ENCODE measurements around the gene TMEM17. TPM values are rescaled to one million over a fixed set of nuclear protein-coding genes. Genes with fewer than 3 reads are reported as not detected.

TMEM17 gene
- polyA plus RNA-seq, 1 of the 3 experiments (the other 2 are of a cell fraction): 5.5 TPM

DNA sequence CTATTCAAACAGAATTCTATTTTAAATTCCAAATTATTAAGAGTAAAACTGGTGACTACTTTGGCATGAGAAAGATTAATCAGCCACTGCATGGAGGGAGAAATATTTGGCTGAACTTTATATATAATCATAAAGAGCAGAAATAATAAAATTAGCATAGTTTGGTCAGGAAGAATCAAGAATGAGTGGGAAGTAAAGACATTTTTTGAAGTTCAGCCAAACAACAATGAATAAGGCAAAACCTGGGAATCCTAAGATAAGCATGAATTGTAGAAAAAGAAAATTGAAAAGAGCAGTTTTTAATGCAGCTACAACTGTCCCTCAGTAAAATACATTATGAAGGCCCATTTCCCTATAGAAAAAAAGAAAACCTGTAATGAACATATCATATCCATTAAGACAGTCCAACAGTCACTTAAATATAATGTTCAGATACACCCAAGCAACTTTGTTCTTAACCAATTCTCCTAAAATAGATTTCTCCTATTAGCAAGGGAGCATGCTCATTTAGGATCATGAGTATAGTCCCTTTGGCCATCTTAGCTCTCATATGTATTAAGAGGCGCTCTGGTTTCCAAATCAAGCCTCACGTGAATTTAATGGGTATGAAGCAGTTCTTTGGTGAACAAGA lies 6.5 kb downstream of the TMEM17 start:
- H3K4me3 ChIP-seq (ENCODE audit: low read depth in 2 of 2, low read length in 1 of 2): no peak overlapping the region
- peaks cover 23% of the 10 kb centered on the region for H3F3A ChIP-seq (replicated peaks; ENCODE audit: insufficient read depth)
- CTCF ChIA-PET: interaction anchor here (1.2 kb wide), 1 partner anchor 15 kb away, joined by 3 read pairs; no protein-coding TSS in a partner anchor
- H3K9me2 ChIP-seq: no peaks in the 10 kb centered on the region
- peak overlapping the region; percentile 28 to 37; a peak in 3 of 4 replicates for H3K27ac ChIP-seq (ENCODE audit: low read depth in 2 of 2, low read length in 1 of 2)
- 92% methylated on average over 2 of the region's 2 CpGs for WGBS (ENCODE audit: low lambda C conversion rate)
- no peaks in the 10 kb centered on the region for H3K9me3 ChIP-seq
- H3K27me3 ChIP-seq (ENCODE audit: insufficient read depth): no peaks in the 10 kb centered on the region
- TF ChIP-seq, protein P1, sequence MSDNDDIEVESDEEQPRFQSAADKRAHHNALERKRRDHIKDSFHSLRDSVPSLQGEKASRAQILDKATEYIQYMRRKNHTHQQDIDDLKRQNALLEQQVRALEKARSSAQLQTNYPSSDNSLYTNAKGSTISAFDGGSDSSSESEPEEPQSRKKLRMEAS (IDR thresholded peaks at IDR 0.05; ENCODE audit: low read depth): no peak
- TF ChIP-seq NFIC (IDR thresholded peaks at IDR 0.05; ENCODE audit: borderline replicate concordance): peak; percentile 35; the same call in 1 of the 2 replicates
- TF ChIP-seq SMC3 (IDR thresholded peaks at IDR 0.05; ENCODE audit: low read depth, low read length): no peak
- 0 out of 2 replicates have a peak overlapping the region, but pooled peaks have one; percentile 45 for H2AFZ ChIP-seq (ENCODE audit: low read depth)
- H3K79me2 ChIP-seq (ENCODE audit: insufficient read depth): no peaks in the 10 kb centered on the region
- H4K20me1 ChIP-seq (ENCODE audit: insufficient read depth): no peaks in the 10 kb centered on the region
- no peak overlapping the region for H3K9ac ChIP-seq
- peaks cover 0 to 2% of the 10 kb centered on the region in 2 experiments for H3K36me3 ChIP-seq (replicated peaks in 1 of 2; ENCODE audit: control insufficient read depth in 1 of 2, insufficient read depth in 2 of 2, low read length in 1 of 2)
- POLR2A ChIA-PET: no interaction called here
- no peak overlapping the region for H3K4me2 ChIP-seq
- DNase-seq: no peak
- H3K4me1 ChIP-seq (ENCODE audit: control insufficient read depth in 1 of 2, insufficient read depth in 2 of 2, low read depth in 1 of 2, low read length in 1 of 2): peaks cover 0 to 19% of the 10 kb centered on the region in 2 experiments; a peak in 2 of 4 replicates

DNA sequence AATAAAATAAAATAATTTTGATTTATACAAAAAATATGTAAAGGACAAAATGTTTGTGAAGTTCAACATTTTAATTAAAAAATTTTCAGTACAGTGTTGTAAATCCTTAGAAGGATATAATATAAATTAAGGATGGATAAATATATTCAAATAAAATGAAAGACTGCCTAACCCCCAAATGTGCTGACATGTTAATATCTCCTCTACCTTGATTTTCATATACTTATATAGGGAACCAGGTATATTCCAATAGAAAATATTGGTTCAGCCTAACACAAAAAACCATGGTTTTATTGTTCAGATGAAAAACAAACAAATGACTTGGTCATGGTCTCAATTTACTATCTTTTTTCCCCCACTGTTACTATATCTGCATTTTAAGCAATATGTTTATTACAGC lies 7.3 kb downstream of the TMEM17 start:
- Histone ChIP-seq H3K36me3 (replicated peaks in 1 of 2; ENCODE audit: control insufficient read depth in 1 of 2, insufficient read depth in 2 of 2, low read length in 1 of 2) (peaks cover 0 to 2% of the 10 kb centered on the region in 2 experiments), H3K4me2 (no peak overlapping the region), H3K27ac (ENCODE audit: low read depth in 2 of 2, low read length in 1 of 2) (peak overlapping the region in 1 of 2 experiments; percentile 37; a peak in 2 of 4 replicates), H3K9ac (no peak overlapping the region), H3K9me2 (no peaks in the 10 kb centered on the region), H3K27me3 (ENCODE audit: insufficient read depth) (no peaks in the 10 kb centered on the region), H3F3A (replicated peaks; ENCODE audit: insufficient read depth) (peaks cover 15% of the 10 kb centered on the region), H3K9me3 (no peaks in the 10 kb centered on the region), H3K4me3 (ENCODE audit: low read depth in 2 of 2, low read length in 1 of 2) (no peak overlapping the region), H4K20me1 (ENCODE audit: insufficient read depth) (no peaks in the 10 kb centered on the region), H3K79me2 (ENCODE audit: insufficient read depth) (no peaks in the 10 kb centered on the region), H3K4me1 (ENCODE audit: control insufficient read depth in 1 of 2, insufficient read depth in 2 of 2, low read depth in 1 of 2, low read length in 1 of 2) (peaks cover 0 to 19% of the 10 kb centered on the region in 2 experiments; a peak in 2 of 4 replicates), H2AFZ (ENCODE audit: low read depth) (no peak overlapping the region)
- CTCF ChIA-PET: no interaction called here
- no peak for TF ChIP-seq YY1 (IDR thresholded peaks at IDR 0.05; ENCODE audit: low read depth)
- TF ChIP-seq, protein P2, sequence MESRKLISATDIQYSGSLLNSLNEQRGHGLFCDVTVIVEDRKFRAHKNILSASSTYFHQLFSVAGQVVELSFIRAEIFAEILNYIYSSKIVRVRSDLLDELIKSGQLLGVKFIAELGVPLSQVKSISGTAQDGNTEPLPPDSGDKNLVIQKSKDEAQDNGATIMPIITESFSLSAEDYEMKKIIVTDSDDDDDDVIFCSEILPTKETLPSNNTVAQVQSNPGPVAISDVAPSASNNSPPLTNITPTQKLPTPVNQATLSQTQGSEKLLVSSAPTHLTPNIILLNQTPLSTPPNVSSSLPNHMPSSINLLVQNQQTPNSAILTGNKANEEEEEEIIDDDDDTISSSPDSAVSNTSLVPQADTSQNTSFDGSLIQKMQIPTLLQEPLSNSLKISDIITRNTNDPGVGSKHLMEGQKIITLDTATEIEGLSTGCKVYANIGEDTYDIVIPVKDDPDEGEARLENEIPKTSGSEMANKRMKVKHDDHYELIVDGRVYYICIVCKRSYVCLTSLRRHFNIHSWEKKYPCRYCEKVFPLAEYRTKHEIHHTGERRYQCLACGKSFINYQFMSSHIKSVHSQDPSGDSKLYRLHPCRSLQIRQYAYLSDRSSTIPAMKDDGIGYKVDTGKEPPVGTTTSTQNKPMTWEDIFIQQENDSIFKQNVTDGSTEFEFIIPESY (IDR thresholded peaks at IDR 0.05; ENCODE audit: borderline replicate concordance, low read depth): no peak
- TF ChIP-seq POLR2AphosphoS5 (IDR thresholded peaks at IDR 0.05; ENCODE audit: low read depth, low read length): no peak
- TF ChIP-seq, protein P3, sequence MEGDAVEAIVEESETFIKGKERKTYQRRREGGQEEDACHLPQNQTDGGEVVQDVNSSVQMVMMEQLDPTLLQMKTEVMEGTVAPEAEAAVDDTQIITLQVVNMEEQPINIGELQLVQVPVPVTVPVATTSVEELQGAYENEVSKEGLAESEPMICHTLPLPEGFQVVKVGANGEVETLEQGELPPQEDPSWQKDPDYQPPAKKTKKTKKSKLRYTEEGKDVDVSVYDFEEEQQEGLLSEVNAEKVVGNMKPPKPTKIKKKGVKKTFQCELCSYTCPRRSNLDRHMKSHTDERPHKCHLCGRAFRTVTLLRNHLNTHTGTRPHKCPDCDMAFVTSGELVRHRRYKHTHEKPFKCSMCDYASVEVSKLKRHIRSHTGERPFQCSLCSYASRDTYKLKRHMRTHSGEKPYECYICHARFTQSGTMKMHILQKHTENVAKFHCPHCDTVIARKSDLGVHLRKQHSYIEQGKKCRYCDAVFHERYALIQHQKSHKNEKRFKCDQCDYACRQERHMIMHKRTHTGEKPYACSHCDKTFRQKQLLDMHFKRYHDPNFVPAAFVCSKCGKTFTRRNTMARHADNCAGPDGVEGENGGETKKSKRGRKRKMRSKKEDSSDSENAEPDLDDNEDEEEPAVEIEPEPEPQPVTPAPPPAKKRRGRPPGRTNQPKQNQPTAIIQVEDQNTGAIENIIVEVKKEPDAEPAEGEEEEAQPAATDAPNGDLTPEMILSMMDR (IDR thresholded peaks at IDR 0.05): no peak
- TF ChIP-seq GATA2 (CRISPR knock-in tag; IDR thresholded peaks at IDR 0.05): no peak
- no peak for TF ChIP-seq RFX5 (IDR thresholded peaks at IDR 0.05; ENCODE audit: low read length)
- TF ChIP-seq FOSL2 (IDR thresholded peaks at IDR 0.05; ENCODE audit: borderline replicate concordance, low read depth): no peak
- no peak for TF ChIP-seq SIN3A (IDR thresholded peaks at IDR 0.05; ENCODE audit: borderline replicate concordance, low read depth, low read length)
- TF ChIP-seq, protein P4, sequence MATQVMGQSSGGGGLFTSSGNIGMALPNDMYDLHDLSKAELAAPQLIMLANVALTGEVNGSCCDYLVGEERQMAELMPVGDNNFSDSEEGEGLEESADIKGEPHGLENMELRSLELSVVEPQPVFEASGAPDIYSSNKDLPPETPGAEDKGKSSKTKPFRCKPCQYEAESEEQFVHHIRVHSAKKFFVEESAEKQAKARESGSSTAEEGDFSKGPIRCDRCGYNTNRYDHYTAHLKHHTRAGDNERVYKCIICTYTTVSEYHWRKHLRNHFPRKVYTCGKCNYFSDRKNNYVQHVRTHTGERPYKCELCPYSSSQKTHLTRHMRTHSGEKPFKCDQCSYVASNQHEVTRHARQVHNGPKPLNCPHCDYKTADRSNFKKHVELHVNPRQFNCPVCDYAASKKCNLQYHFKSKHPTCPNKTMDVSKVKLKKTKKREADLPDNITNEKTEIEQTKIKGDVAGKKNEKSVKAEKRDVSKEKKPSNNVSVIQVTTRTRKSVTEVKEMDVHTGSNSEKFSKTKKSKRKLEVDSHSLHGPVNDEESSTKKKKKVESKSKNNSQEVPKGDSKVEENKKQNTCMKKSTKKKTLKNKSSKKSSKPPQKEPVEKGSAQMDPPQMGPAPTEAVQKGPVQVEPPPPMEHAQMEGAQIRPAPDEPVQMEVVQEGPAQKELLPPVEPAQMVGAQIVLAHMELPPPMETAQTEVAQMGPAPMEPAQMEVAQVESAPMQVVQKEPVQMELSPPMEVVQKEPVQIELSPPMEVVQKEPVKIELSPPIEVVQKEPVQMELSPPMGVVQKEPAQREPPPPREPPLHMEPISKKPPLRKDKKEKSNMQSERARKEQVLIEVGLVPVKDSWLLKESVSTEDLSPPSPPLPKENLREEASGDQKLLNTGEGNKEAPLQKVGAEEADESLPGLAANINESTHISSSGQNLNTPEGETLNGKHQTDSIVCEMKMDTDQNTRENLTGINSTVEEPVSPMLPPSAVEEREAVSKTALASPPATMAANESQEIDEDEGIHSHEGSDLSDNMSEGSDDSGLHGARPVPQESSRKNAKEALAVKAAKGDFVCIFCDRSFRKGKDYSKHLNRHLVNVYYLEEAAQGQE (IDR thresholded peaks at IDR 0.05; ENCODE audit: low read depth, low read length): no peak
- no peak for TF ChIP-seq MEF2A (IDR thresholded peaks at IDR 0.05; ENCODE audit: borderline replicate concordance, low read depth)
- TF ChIP-seq, protein P5, sequence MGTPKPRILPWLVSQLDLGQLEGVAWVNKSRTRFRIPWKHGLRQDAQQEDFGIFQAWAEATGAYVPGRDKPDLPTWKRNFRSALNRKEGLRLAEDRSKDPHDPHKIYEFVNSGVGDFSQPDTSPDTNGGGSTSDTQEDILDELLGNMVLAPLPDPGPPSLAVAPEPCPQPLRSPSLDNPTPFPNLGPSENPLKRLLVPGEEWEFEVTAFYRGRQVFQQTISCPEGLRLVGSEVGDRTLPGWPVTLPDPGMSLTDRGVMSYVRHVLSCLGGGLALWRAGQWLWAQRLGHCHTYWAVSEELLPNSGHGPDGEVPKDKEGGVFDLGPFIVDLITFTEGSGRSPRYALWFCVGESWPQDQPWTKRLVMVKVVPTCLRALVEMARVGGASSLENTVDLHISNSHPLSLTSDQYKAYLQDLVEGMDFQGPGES (IDR thresholded peaks at IDR 0.05; ENCODE audit: low read depth, low read length): no peak
- DNase-seq: no peak
- POLR2A ChIA-PET: no interaction called here

All from SK-N-SH (cell line).